NB4 (cell line): ENCODE results near the gene CFAP43.

Experiments
- CTCF ChIP-seq: IDR thresholded peaks from one replicate; pipeline ENCODE4 v1.5.1; 2012; ENCODE audit warnings: low read depth, low read length
- MAX ChIP-seq: IDR thresholded peaks from 2 replicates; pipeline ENCODE4 v1.6.1; 2011; ENCODE audit warnings: low read depth, low read length

GRCh38 chr10:104104926-104105325, 127.2 kb downstream of the CFAP43 start:
- no peak for TF ChIP-seq CTCF
- no peak for TF ChIP-seq MAX
